ENCODE results near the gene TAF11L8. TPM values are rescaled to one million over a fixed set of nuclear protein-coding genes. Genes with fewer than 3 reads are reported as not detected.
"Not testable (repeated sequence)": the region's sequence is repeated elsewhere in the genome, so short reads cannot be mapped to it uniquely, and the experiment has no call there.

TAF11L8 gene
- polyA plus RNA-seq (2013): not detected

GRCh38 chr5:17590860-17591259, at the start of gene TAF11L8:
TSS of gene TAF11L8 (minus strand) at chr5:17590960.
- CTCF ChIA-PET; DNase-seq; H3K27me3 ChIP-seq (replicated peaks in 2 of 5; ENCODE audit: control insufficient read depth in 4 of 5, insufficient read depth in 5 of 5, low read length in 4 of 5); H3K36me3 ChIP-seq (ENCODE audit: control insufficient read depth in 4 of 4, insufficient read depth in 4 of 4, low read length in 3 of 4); POLR2A ChIA-PET; H3K9me3 ChIP-seq (ENCODE audit: control extremely low read depth in 1 of 5, control insufficient read depth in 4 of 5, insufficient read depth in 2 of 5, low read depth in 1 of 5, low read length in 4 of 5); H3K4me1 ChIP-seq (ENCODE audit: control extremely low read depth in 1 of 4, control insufficient read depth in 4 of 4, insufficient read depth in 4 of 4, low read length in 3 of 4); H3K4me3 ChIP-seq (ENCODE audit: control insufficient read depth in 1 of 7, extremely low read depth in 1 of 7, insufficient read depth in 4 of 7, low read depth in 2 of 7, low read length in 6 of 7); H3K27ac ChIP-seq (ENCODE audit: insufficient read depth in 1 of 2, low read depth in 1 of 2, low read length in 2 of 2, poor library complexity in 1 of 2, severe bottlenecking in 2 of 2): not testable (repeated sequence)
- WGBS (ENCODE audit: insufficient coverage): no CpG with 5 or more reads among the region's 16 CpGs

GRCh38 chr5:17634160-17634559, 43.4 kb upstream of the TAF11L8 start, which contains the start of gene TAF11L14:
TSS of gene TAF11L14 (plus strand) at chr5:17634460.
- 98% methylated on average over 5 of the region's 5 CpGs for WGBS (ENCODE audit: insufficient coverage)
- Histone ChIP-seq H3K27me3 (replicated peaks in 2 of 5; ENCODE audit: control insufficient read depth in 4 of 5, insufficient read depth in 5 of 5, low read length in 4 of 5) (no peaks in the 10 kb centered on the region), H3K4me1 (ENCODE audit: control extremely low read depth in 1 of 4, control insufficient read depth in 4 of 4, insufficient read depth in 4 of 4, low read length in 3 of 4) (no peaks in the 10 kb centered on the region), H3K4me3 (ENCODE audit: control insufficient read depth in 1 of 7, extremely low read depth in 1 of 7, insufficient read depth in 4 of 7, low read depth in 2 of 7, low read length in 6 of 7) (no peak within 1 kb of the TSS), H3K27ac (ENCODE audit: insufficient read depth in 1 of 2, low read depth in 1 of 2, low read length in 2 of 2, poor library complexity in 1 of 2, severe bottlenecking in 2 of 2) (no peak within 1 kb of the TSS), H3K36me3 (ENCODE audit: control insufficient read depth in 4 of 4, insufficient read depth in 4 of 4, low read length in 3 of 4) (no peaks in the 10 kb centered on the region), H3K9me3 (ENCODE audit: control extremely low read depth in 1 of 5, control insufficient read depth in 4 of 5, insufficient read depth in 2 of 5, low read depth in 1 of 5, low read length in 4 of 5) (peaks cover 0 to 3% (median 0%) of the 10 kb centered on the region in 5 experiments)
- POLR2A ChIA-PET: no interaction called here
- CTCF ChIA-PET: no interaction called here
- DNase-seq: no peak

- H3K4me1 ChIP-seq (ENCODE audit: control extremely low read depth in 1 of 4, control insufficient read depth in 4 of 4, insufficient read depth in 4 of 4, low read length in 3 of 4); H3K4me3 ChIP-seq (ENCODE audit: control insufficient read depth in 1 of 7, extremely low read depth in 1 of 7, insufficient read depth in 4 of 7, low read depth in 2 of 7, low read length in 6 of 7); CTCF ChIA-PET; DNase-seq; H3K36me3 ChIP-seq (ENCODE audit: control insufficient read depth in 4 of 4, insufficient read depth in 4 of 4, low read length in 3 of 4); H3K27ac ChIP-seq (ENCODE audit: insufficient read depth in 1 of 2, low read depth in 1 of 2, low read length in 2 of 2, poor library complexity in 1 of 2, severe bottlenecking in 2 of 2); H3K9me3 ChIP-seq (ENCODE audit: control extremely low read depth in 1 of 5, control insufficient read depth in 4 of 5, insufficient read depth in 2 of 5, low read depth in 1 of 5, low read length in 4 of 5); POLR2A ChIA-PET; H3K27me3 ChIP-seq (replicated peaks in 2 of 5; ENCODE audit: control insufficient read depth in 4 of 5, insufficient read depth in 5 of 5, low read length in 4 of 5): not testable (repeated sequence)
- WGBS (ENCODE audit: insufficient coverage): no CpG with 5 or more reads among the region's 12 CpGs
Measured at GRCh38 chr5:17631788-17632187, 41.0 kb upstream of the TAF11L8 start, which contains the start of gene TAF11L13. TSS of gene TAF11L13 (plus strand) at chr5:17632088.

- H3K4me3 ChIP-seq (ENCODE audit: control insufficient read depth in 1 of 7, extremely low read depth in 1 of 7, insufficient read depth in 4 of 7, low read depth in 2 of 7, low read length in 6 of 7): no peak overlapping the region
- POLR2A ChIA-PET: no interaction called here
- H3K27me3 ChIP-seq (replicated peaks in 2 of 5; ENCODE audit: control insufficient read depth in 4 of 5, insufficient read depth in 5 of 5, low read length in 4 of 5): no peaks in the 10 kb centered on the region
- H3K4me1 ChIP-seq (ENCODE audit: control extremely low read depth in 1 of 4, control insufficient read depth in 4 of 4, insufficient read depth in 4 of 4, low read length in 3 of 4): no peaks in the 10 kb centered on the region
- no peaks in the 10 kb centered on the region for H3K36me3 ChIP-seq (ENCODE audit: control insufficient read depth in 4 of 4, insufficient read depth in 4 of 4, low read length in 3 of 4)
- no peak overlapping the region for H3K27ac ChIP-seq (ENCODE audit: insufficient read depth in 1 of 2, low read depth in 1 of 2, low read length in 2 of 2, poor library complexity in 1 of 2, severe bottlenecking in 2 of 2)
- H3K9me3 ChIP-seq (ENCODE audit: control extremely low read depth in 1 of 5, control insufficient read depth in 4 of 5, insufficient read depth in 2 of 5, low read depth in 1 of 5, low read length in 4 of 5): peaks cover 0 to 1% (median 0%) of the 10 kb centered on the region in 5 experiments
- CTCF ChIA-PET: no interaction called here
- DNase-seq: no peak
- WGBS (ENCODE audit: insufficient coverage): 96% methylated on average over 10 of the region's 11 CpGs
Measured at GRCh38 chr5:17625686-17626085, 34.9 kb upstream of the TAF11L8 start.

GRCh38 chr5:17620627-17621026, 29.9 kb upstream of the TAF11L8 start:
- Histone ChIP-seq H3K4me1 (ENCODE audit: control extremely low read depth in 1 of 4, control insufficient read depth in 4 of 4, insufficient read depth in 4 of 4, low read length in 3 of 4) (no peaks in the 10 kb centered on the region), H3K27ac (ENCODE audit: insufficient read depth in 1 of 2, low read depth in 1 of 2, low read length in 2 of 2, poor library complexity in 1 of 2, severe bottlenecking in 2 of 2) (no peak overlapping the region), H3K4me3 (ENCODE audit: control insufficient read depth in 1 of 7, extremely low read depth in 1 of 7, insufficient read depth in 4 of 7, low read depth in 2 of 7, low read length in 6 of 7) (no peak overlapping the region), H3K27me3 (replicated peaks in 2 of 5; ENCODE audit: control insufficient read depth in 4 of 5, insufficient read depth in 5 of 5, low read length in 4 of 5) (no peaks in the 10 kb centered on the region), H3K9me3 (ENCODE audit: control extremely low read depth in 1 of 5, control insufficient read depth in 4 of 5, insufficient read depth in 2 of 5, low read depth in 1 of 5, low read length in 4 of 5) (peaks cover 0 to 2% (median 0%) of the 10 kb centered on the region in 5 experiments), H3K36me3 (ENCODE audit: control insufficient read depth in 4 of 4, insufficient read depth in 4 of 4, low read length in 3 of 4) (no peaks in the 10 kb centered on the region)
- POLR2A ChIA-PET: no interaction called here
- CTCF ChIA-PET: no interaction called here
- 94% methylated on average over 15 of the region's 17 CpGs for WGBS (ENCODE audit: insufficient coverage)
- no peak for DNase-seq

GRCh38 chr5:17619354-17619753, 28.6 kb upstream of the TAF11L8 start:
- Histone ChIP-seq H3K4me1 (ENCODE audit: control extremely low read depth in 1 of 4, control insufficient read depth in 4 of 4, insufficient read depth in 4 of 4, low read length in 3 of 4) (no peaks in the 10 kb centered on the region), H3K27ac (ENCODE audit: insufficient read depth in 1 of 2, low read depth in 1 of 2, low read length in 2 of 2, poor library complexity in 1 of 2, severe bottlenecking in 2 of 2) (no peak overlapping the region), H3K27me3 (replicated peaks in 2 of 5; ENCODE audit: control insufficient read depth in 4 of 5, insufficient read depth in 5 of 5, low read length in 4 of 5) (no peaks in the 10 kb centered on the region), H3K36me3 (ENCODE audit: control insufficient read depth in 4 of 4, insufficient read depth in 4 of 4, low read length in 3 of 4) (no peaks in the 10 kb centered on the region), H3K9me3 (ENCODE audit: control extremely low read depth in 1 of 5, control insufficient read depth in 4 of 5, insufficient read depth in 2 of 5, low read depth in 1 of 5, low read length in 4 of 5) (peaks cover 0 to 2% (median 0%) of the 10 kb centered on the region in 5 experiments), H3K4me3 (ENCODE audit: control insufficient read depth in 1 of 7, extremely low read depth in 1 of 7, insufficient read depth in 4 of 7, low read depth in 2 of 7, low read length in 6 of 7) (no peak overlapping the region)
- ChIA-PET POLR2A (no interaction called here), CTCF (interaction anchor here (0.5 kb wide), 1 partner anchor 653 kb away, joined by 3 read pairs; no protein-coding TSS in a partner anchor)
- WGBS (ENCODE audit: insufficient coverage): no CpG with 5 or more reads among the region's 3 CpGs
- no peak for DNase-seq

- POLR2A ChIA-PET: no interaction called here
Measured at GRCh38 chr5:17614872-17615605, 24.3 kb upstream of the TAF11L8 start.

More at GRCh38 chr5:17614872-17615605, 24.3 kb upstream of the TAF11L8 start:
- 96% methylated on average over 13 of the region's 17 CpGs for WGBS (ENCODE audit: insufficient coverage)
- CTCF ChIA-PET: no interaction called here
- no peaks in the 10 kb centered on the region for H3K4me1 ChIP-seq (ENCODE audit: control extremely low read depth in 1 of 4, control insufficient read depth in 4 of 4, insufficient read depth in 4 of 4, low read length in 3 of 4)
- H3K27ac ChIP-seq (ENCODE audit: insufficient read depth in 1 of 2, low read depth in 1 of 2, low read length in 2 of 2, poor library complexity in 1 of 2, severe bottlenecking in 2 of 2): no peak overlapping the region
- no peak for DNase-seq
- no peaks in the 10 kb centered on the region for H3K9me3 ChIP-seq (ENCODE audit: control extremely low read depth in 1 of 5, control insufficient read depth in 4 of 5, insufficient read depth in 2 of 5, low read depth in 1 of 5, low read length in 4 of 5)
- no peaks in the 10 kb centered on the region for H3K27me3 ChIP-seq (replicated peaks in 2 of 5; ENCODE audit: control insufficient read depth in 4 of 5, insufficient read depth in 5 of 5, low read length in 4 of 5)
- no peaks in the 10 kb centered on the region for H3K36me3 ChIP-seq (ENCODE audit: control insufficient read depth in 4 of 4, insufficient read depth in 4 of 4, low read length in 3 of 4)
- H3K4me3 ChIP-seq (ENCODE audit: control insufficient read depth in 1 of 7, extremely low read depth in 1 of 7, insufficient read depth in 4 of 7, low read depth in 2 of 7, low read length in 6 of 7): no peak overlapping the region

All from common myeloid progenitor, CD34-positive (primary cell).